Skeletal muscle tissue (tissue), 4 donors: ENCODE data around the gene MCF2L. TPM values are rescaled to one million over a fixed set of nuclear protein-coding genes. Genes with fewer than 3 reads are reported as not detected.

ENCODE experiments used
- H3K27ac ChIP-seq: one replicate; pipeline ENCODE4 v1.7.0; 2013; ENCODE audit warnings: mild to moderate bottlenecking, low read depth, low read length, inconsistent platforms
- H3K27me3 ChIP-seq, 3 donors: one replicate each; pipeline ENCODE4 v1.7.0; 2013; ENCODE audit warnings: low read length in 3 of 3; ENCODE audit not compliant: control insufficient read depth in 3 of 3, insufficient read depth in 3 of 3
- H3K36me3 ChIP-seq, 3 donors: one replicate each; pipeline ENCODE4 v1.7.0; 2013; ENCODE audit warnings: low read length in 3 of 3; ENCODE audit not compliant: control insufficient read depth in 3 of 3, insufficient read depth in 3 of 3
- H3K4me1 ChIP-seq, 3 donors: one replicate each; pipeline ENCODE4 v1.7.0; 2013; ENCODE audit warnings: low read length in 3 of 3, mild to moderate bottlenecking in 3 of 3; ENCODE audit not compliant: control insufficient read depth in 3 of 3, insufficient read depth in 3 of 3
- H3K4me3 ChIP-seq, 3 donors: one replicate each; pipeline ENCODE4 v1.7.0; 2013; ENCODE audit warnings: low read length in 3 of 3
- H3K9ac ChIP-seq, 3 donors: one replicate each; pipeline ENCODE4 v1.7.0; 2013; ENCODE audit warnings: low read length in 3 of 3, mild to moderate bottlenecking in 3 of 3, moderate library complexity in 2 of 3, low read depth in 1 of 3
- H3K9me3 ChIP-seq, 3 donors: one replicate each; pipeline ENCODE4 v1.7.0; 2013; ENCODE audit warnings: low read length in 3 of 3; ENCODE audit not compliant: control insufficient read depth in 3 of 3
- total RNA-seq: library from RNA; depleted of rRNA; stranded (reverse); fragments of >200 nt; gene quantifications from one replicate; pipeline ENCODE4 v1.2.3, GENCODE V29; 2014
- donor health status: Osteomylitis.

MCF2L gene
- total RNA-seq, 1 donor from 2014 or later, result 18.3 TPM

DNA sequence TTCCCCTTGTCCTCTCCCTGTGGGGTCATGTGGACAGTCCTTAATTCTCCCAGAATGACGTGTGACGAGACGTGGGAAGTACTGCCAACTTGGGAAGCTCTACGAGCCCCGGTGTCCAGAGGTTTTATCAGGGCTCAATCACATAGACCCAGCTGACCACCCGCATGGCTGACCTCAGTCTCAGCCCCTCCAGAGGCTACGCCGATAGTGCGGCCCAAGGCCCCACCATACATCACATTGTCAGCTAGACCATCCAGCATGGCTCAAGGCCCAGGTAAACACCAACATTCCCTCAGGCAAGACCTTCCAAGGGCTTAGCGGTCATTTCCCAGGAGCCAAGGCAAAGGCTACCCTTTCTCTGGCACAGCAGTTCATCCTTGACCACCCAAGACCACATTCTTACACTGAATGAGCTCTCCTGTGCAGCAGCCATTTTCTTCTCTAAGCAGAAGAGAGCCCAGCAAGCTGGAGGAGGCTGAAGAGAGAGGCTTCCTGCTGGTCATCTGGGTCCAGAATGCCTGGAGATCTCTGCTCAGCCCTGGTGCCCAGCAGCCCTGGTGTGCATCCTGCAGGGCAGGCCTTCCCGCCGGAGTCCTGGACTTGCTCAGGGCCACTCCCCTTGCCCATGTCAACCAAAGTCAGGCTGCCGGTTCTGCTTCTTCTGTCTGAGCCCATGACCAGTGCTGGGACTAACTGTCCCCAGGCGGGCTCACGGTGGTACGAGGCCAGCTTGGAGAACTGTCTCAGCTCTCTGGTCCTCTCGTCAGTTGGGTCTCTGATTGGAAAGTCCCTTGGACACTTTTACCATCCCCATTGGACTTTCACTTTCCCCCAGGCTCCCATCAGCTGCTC, 145.7 kb downstream of the MCF2L start:
- Histone ChIP-seq H3K36me3 (no peaks in the 10 kb centered on the region), H3K4me1 (peaks cover 0 to 6% (median 3%) of the 10 kb centered on the region in 3 donors), H3K9me3 (no peaks in the 10 kb centered on the region), H3K27me3 (peaks cover 38 to 67% (median 49%) of the 10 kb centered on the region in 3 donors), H3K27ac (no peak overlapping the region), H3K4me3 (no peak overlapping the region), H3K9ac (no peak overlapping the region)

DNA sequence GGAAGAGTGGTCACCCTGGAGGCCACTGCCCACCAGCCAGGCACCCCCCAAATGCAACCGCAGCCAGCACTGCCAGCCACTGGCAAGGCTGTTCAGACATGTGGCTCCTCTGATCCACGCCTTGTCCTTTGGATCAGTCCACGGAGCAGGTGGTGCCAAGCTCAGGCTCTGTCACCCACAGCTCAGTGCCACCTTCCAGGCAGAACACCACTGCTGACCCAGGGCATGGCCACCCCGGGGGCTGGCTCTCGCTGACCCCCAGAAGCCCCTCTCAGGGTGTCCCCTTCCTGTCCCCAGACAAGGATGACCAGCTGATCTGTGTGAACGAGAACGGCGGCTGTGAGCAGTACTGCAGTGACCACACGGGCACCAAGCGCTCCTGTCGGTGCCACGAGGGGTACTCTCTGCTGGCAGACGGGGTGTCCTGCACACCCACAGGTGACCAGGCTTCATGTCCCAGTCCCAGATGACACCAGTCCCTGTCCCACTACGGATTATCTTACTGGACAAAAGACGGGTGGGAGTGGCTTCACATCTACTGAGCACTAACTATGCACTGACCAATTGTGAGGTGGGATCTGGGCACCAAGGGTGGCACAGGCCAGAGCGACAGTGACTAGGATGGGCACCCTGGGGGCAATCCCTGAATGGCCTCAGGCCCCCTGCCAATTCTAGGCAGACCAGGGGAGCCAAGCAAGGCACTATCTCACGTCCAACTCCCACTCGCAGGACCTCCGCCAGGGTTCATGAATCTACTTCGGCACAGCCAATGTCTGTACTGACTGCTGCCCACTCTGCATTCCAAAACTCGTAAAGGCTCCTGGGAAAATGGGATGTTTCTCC, 146.6 kb downstream of the MCF2L start:
- Histone ChIP-seq H3K9ac (no peak overlapping the region), H3K9me3 (no peaks in the 10 kb centered on the region), H3K4me3 (no peak overlapping the region), H3K4me1 (peaks cover 0 to 1% (median under 1%) of the 10 kb centered on the region in 3 donors), H3K27me3 (peaks cover 29 to 65% (median 41%) of the 10 kb centered on the region in 3 donors), H3K36me3 (no peaks in the 10 kb centered on the region), H3K27ac (no peak overlapping the region)

- Histone ChIP-seq H3K4me3 (no peak overlapping the region), H3K9ac (no peak overlapping the region), H3K27ac (no peak overlapping the region), H3K36me3 (no peaks in the 10 kb centered on the region), H3K9me3 (no peaks in the 10 kb centered on the region), H3K27me3 (peaks cover 23 to 58% (median 35%) of the 10 kb centered on the region in 3 donors), H3K4me1 (no peaks in the 10 kb centered on the region)
Observed at GRCh38 chr13:113116206-113116800, 147.3 kb downstream of the MCF2L start.

DNA sequence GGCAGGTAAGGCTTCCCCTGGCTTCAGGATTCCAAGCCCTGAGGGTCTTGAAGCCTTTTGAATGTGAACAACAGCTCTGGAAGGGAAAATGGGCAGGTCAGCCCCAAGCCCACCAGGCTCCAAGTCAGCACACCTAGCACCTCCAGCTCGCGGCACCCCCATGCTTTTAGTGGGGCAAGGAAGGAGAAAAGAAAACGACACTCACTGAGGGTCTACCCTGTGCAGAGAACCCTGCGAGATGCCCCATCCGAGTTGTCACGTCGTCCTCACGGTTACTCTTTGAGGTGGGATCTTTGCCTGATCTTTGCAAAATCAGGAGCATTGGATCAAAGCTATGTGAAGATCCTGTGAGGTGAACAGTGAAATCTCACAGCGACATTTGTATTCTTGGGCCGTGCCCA, 147.9 kb downstream of the MCF2L start:
- no peaks in the 10 kb centered on the region for H3K9me3 ChIP-seq
- no peak overlapping the region for H3K27ac ChIP-seq
- H3K27me3 ChIP-seq, result peaks cover 21 to 59% (median 32%) of the 10 kb centered on the region in 3 donors
- H3K4me3 ChIP-seq, result no peak overlapping the region
- H3K36me3 ChIP-seq, result no peaks in the 10 kb centered on the region
- no peaks in the 10 kb centered on the region for H3K4me1 ChIP-seq
- H3K9ac ChIP-seq, result no peak overlapping the region

GRCh38 chr13:113117335-113117872, 148.4 kb downstream of the MCF2L start:
- H3K27ac ChIP-seq, result no peak overlapping the region
- peaks cover 19 to 60% (median 28%) of the 10 kb centered on the region in 3 donors for H3K27me3 ChIP-seq
- H3K9me3 ChIP-seq, result no peaks in the 10 kb centered on the region
- no peak overlapping the region for H3K9ac ChIP-seq
- no peaks in the 10 kb centered on the region for H3K4me1 ChIP-seq
- no peak overlapping the region for H3K4me3 ChIP-seq
- no peaks in the 10 kb centered on the region for H3K36me3 ChIP-seq

GRCh38 chr13:113117911-113118260, 148.9 kb downstream of the MCF2L start:
- Histone ChIP-seq H3K9ac (no peak overlapping the region), H3K27me3 (peaks cover 19 to 64% (median 24%) of the 10 kb centered on the region in 3 donors), H3K9me3 (no peaks in the 10 kb centered on the region), H3K4me1 (peaks cover 0 to 2% (median 0%) of the 10 kb centered on the region in 3 donors), H3K36me3 (no peaks in the 10 kb centered on the region), H3K27ac (no peak overlapping the region), H3K4me3 (no peak overlapping the region)

DNA sequence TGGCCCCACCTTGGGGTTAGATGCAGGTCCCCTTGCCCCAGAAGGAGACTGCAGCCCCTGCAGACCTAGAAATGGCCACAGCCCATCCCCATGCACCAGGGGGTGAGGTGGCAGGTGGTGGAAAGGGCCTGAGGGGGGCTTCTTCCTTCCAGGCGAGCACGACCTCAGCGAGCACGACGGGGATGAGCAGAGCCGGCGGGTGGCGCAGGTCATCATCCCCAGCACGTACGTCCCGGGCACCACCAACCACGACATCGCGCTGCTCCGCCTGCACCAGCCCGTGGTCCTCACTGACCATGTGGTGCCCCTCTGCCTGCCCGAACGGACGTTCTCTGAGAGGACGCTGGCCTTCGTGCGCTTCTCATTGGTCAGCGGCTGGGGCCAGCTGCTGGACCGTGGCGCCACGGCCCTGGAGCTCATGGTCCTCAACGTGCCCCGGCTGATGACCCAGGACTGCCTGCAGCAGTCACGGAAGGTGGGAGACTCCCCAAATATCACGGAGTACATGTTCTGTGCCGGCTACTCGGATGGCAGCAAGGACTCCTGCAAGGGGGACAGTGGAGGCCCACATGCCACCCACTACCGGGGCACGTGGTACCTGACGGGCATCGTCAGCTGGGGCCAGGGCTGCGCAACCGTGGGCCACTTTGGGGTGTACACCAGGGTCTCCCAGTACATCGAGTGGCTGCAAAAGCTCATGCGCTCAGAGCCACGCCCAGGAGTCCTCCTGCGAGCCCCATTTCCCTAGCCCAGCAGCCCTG, 149.4 kb downstream of the MCF2L start:
- Histone ChIP-seq H3K4me3 (no peak overlapping the region), H3K9ac (no peak overlapping the region), H3K9me3 (no peaks in the 10 kb centered on the region), H3K4me1 (peaks cover 0 to 7% (median 3%) of the 10 kb centered on the region in 3 donors), H3K27ac (no peak overlapping the region), H3K36me3 (no peaks in the 10 kb centered on the region), H3K27me3 (peaks cover 18 to 62% (median 22%) of the 10 kb centered on the region in 3 donors)

- no peak overlapping the region for H3K27ac ChIP-seq
- no peaks in the 10 kb centered on the region for H3K9me3 ChIP-seq
- H3K36me3 ChIP-seq, result no peaks in the 10 kb centered on the region
- no peak overlapping the region for H3K9ac ChIP-seq
- H3K4me1 ChIP-seq, result peaks cover 0 to 9% (median 3%) of the 10 kb centered on the region in 3 donors
- peaks cover 10 to 59% (median 22%) of the 10 kb centered on the region in 3 donors for H3K27me3 ChIP-seq
- H3K4me3 ChIP-seq, result no peak overlapping the region
Observed at GRCh38 chr13:113119166-113119821, 150.3 kb downstream of the MCF2L start.

DNA sequence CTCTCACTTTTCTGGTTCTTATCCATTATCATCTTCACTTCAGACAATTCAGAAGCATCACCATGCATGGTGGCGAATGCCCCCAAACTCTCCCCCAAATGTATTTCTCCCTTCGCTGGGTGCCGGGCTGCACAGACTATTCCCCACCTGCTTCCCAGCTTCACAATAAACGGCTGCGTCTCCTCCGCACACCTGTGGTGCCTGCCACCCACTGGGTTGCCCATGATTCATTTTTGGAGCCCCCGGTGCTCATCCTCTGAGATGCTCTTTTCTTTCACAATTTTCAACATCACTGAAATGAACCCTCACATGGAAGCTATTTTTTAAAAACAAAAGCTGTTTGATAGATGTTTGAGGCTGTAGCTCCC, 150.8 kb downstream of the MCF2L start:
- no peaks in the 10 kb centered on the region for H3K9me3 ChIP-seq
- H3K9ac ChIP-seq, result no peak overlapping the region
- H3K4me3 ChIP-seq, result no peak overlapping the region
- H3K27me3 ChIP-seq, result peaks cover 5 to 54% (median 22%) of the 10 kb centered on the region in 3 donors
- H3K27ac ChIP-seq, result no peak overlapping the region
- H3K4me1 ChIP-seq, result peaks cover 0 to 9% (median 3%) of the 10 kb centered on the region in 3 donors
- no peaks in the 10 kb centered on the region for H3K36me3 ChIP-seq
